ENCODE data around the gene ECI2.

DNA sequence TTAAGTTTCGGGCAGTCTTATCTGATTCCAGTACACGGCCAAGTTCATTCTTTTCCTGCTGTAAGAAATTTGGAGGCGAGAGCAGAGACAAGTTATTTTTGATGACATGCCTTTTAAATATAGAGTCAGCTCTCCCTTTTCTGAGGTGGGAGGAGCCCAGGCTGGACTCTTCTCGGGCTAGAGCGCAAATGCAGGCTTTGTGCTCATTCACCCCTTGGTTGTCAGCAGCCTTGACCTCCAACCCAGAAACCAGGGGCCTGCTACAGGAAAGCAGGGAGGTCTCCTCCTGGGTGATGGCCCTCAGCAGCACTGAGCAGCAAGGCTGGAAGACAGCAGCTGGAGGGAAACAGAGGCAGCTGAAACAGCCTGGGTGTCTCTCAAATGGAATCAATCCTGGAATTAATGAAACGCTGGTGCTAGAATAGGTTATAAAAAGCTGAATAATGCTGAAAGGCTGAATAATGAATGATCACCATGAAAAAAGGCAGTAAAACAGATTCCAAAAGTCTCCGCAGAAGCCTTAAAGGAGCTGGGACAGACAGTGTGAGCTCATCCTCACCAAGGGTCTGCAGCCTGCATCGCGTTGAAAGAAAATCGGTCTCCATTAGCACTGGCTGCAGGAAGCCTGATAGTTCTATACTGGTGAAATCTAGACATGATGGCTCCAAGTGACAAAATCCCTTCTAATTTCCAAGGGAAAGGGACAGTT is 28.2 kb upstream of the ECI2 start:
- TF ChIP-seq, protein P1, sequence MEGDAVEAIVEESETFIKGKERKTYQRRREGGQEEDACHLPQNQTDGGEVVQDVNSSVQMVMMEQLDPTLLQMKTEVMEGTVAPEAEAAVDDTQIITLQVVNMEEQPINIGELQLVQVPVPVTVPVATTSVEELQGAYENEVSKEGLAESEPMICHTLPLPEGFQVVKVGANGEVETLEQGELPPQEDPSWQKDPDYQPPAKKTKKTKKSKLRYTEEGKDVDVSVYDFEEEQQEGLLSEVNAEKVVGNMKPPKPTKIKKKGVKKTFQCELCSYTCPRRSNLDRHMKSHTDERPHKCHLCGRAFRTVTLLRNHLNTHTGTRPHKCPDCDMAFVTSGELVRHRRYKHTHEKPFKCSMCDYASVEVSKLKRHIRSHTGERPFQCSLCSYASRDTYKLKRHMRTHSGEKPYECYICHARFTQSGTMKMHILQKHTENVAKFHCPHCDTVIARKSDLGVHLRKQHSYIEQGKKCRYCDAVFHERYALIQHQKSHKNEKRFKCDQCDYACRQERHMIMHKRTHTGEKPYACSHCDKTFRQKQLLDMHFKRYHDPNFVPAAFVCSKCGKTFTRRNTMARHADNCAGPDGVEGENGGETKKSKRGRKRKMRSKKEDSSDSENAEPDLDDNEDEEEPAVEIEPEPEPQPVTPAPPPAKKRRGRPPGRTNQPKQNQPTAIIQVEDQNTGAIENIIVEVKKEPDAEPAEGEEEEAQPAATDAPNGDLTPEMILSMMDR (IDR thresholded peaks at IDR 0.05) = no peak
- no peak for TF ChIP-seq POLR2A (IDR thresholded peaks at IDR 0.05)

All from Peyer's patch (tissue), 4 donors.